PFSK-1 (cell line): ENCODE data around the gene SP2.

ENCODE experiments used
- FOXP2 ChIP-seq: optimal IDR thresholded peaks from 2 replicates; pipeline ENCODE3; 2011; ENCODE audit warnings: borderline replicate concordance, control low read depth, inconsistent platforms; ENCODE audit not compliant: insufficient read depth; ENCODE audit errors: extremely low read length, extremely low read depth
- POLR2AphosphoS5 ChIP-seq: IDR thresholded peaks from 2 replicates; pipeline ENCODE4 v1.6.1; 2012; ENCODE audit warnings: low read depth, mild to moderate bottlenecking, control low read depth, low read length, moderate library complexity
- REST ChIP-seq, 2 experiments: IDR thresholded peaks; 2 replicates each; pipeline versions ENCODE4 v1.6.1 to v1.8.0; 2011 to 2012; ENCODE audit warnings: low read depth in 2 of 2, low read length in 2 of 2, control low read depth in 1 of 2, inconsistent platforms in 1 of 2, mild to moderate bottlenecking in 1 of 2, moderate library complexity in 1 of 2; ENCODE audit not compliant: insufficient read depth in 1 of 2
- SIN3A ChIP-seq: IDR thresholded peaks from 2 replicates; pipeline ENCODE4 v1.6.1; 2012; ENCODE audit warnings: mild to moderate bottlenecking, low read length, moderate library complexity, borderline replicate concordance; ENCODE audit not compliant: insufficient read depth
- TAF1 ChIP-seq: IDR thresholded peaks from 2 replicates; pipeline ENCODE4 v1.6.1; 2012; ENCODE audit warnings: low read length, control low read depth, borderline replicate concordance; ENCODE audit not compliant: insufficient read depth

GRCh38 chr17:47906443-47906842 lies 10.4 kb downstream of the SP2 start:
- TF ChIP-seq POLR2AphosphoS5 = no peak
- no peak for TF ChIP-seq SIN3A
- TF ChIP-seq REST (IDR thresholded peaks at IDR 0.05; ENCODE audit: insufficient read depth in 1 of 2, low read depth in 2 of 2, low read length in 2 of 2) = no peak
- TF ChIP-seq TAF1 = no peak
- no peak for TF ChIP-seq FOXP2
